K562 (cell line): Measurements from ENCODE around the gene THEM4. TPM values are rescaled to one million over a fixed set of nuclear protein-coding genes. Genes with fewer than 3 reads are reported as not detected.

Experiments used
- ATAC-seq: fragments of 200-7000 bp; cut with Tn5 transposase; 3 replicates; pipeline ENCODE4 v1.9.1; 2020; ENCODE audit warnings: moderate library complexity
- BruUV-seq: library from RNA; stranded (reverse); fragments of 400-500 nt; replicated peaks from 2 replicates; lab custom pipeline; 2021; lab: Mats Ljungman, UMichigan
- CTCF ChIA-PET: fragments of 300-600 bp; formaldehyde crosslinking; extraction: SDS; loops from one replicate; lab custom pipeline; 2021; ENCODE audit warnings: low intra/inter-chr PET ratio; lab: Yijun Ruan, JAX
- POLR2A ChIA-PET: fragments of 300-600, 350-650 bp; sonication (Branson Sonifier 250); formaldehyde crosslinking; extraction: SDS; loops from one replicate; lab custom pipeline; 2021; ENCODE audit warnings: antibody characterized with exemption, inconsistent platforms; lab: Yijun Ruan, JAX
- DNase-seq, 4 experiments: peaks; one replicate each; pipeline versions ENCODE4 v3.0.0 to v3.0.0-alpha.2; 2011 to 2018; ENCODE audit warnings: low spot score in 3 of 4, mixed read lengths in 3 of 4; ENCODE audit errors: extremely low read depth in 1 of 4
- FAIRE-seq: peaks from 2 replicates; lab custom pipeline; 2011; peaks lifted over from hg19 to GRCh38; lab: Jason Lieb, UNC
- H2AFZ ChIP-seq: 2 replicates; pipeline ENCODE4 v1.6.0; 2011; ENCODE audit warnings: low read depth, low read length, control low read depth, inconsistent platforms
- H3K27ac ChIP-seq: fragments of 200-600 bp; 3 replicates; pipeline ENCODE4 v1.8.0; 2011; ENCODE audit warnings: low read depth, mild to moderate bottlenecking, control low read depth, inconsistent platforms, low read length, moderate library complexity, mixed read lengths; ENCODE audit errors: extremely low read depth
- H3K27me3 ChIP-seq, 2 experiments: fragments of 300-600 bp in 1 of 2; 2 replicates in 1 of 2; 3 replicates in 1 of 2; pipeline versions ENCODE4 v1.6.0 to v1.8.0; 2011; ENCODE audit warnings: inconsistent platforms in 2 of 2, low read length in 2 of 2, mild to moderate bottlenecking in 1 of 2, mixed read lengths in 1 of 2, moderate library complexity in 1 of 2; ENCODE audit not compliant: control insufficient read depth in 2 of 2, insufficient read depth in 2 of 2
- H3K36me3 ChIP-seq: fragments of 300-600 bp; 3 replicates; pipeline ENCODE4 v1.8.0; 2011; ENCODE audit warnings: mild to moderate bottlenecking, low read length, inconsistent platforms; ENCODE audit not compliant: control insufficient read depth, insufficient read depth
- H3K4me1 ChIP-seq, 2 experiments: fragments of 200-600 bp in 1 of 2; replicated peaks in 1 of 2; 2 replicates in 1 of 2; 3 replicates in 1 of 2; pipeline versions ENCODE4 v1.5.1 to v1.8.0; 2011; ENCODE audit warnings: inconsistent platforms in 2 of 2, low read length in 2 of 2, mild to moderate bottlenecking in 1 of 2, mixed read lengths in 1 of 2, moderate library complexity in 1 of 2; ENCODE audit not compliant: control insufficient read depth in 2 of 2, insufficient read depth in 2 of 2
- H3K4me2 ChIP-seq: 2 replicates; pipeline ENCODE4 v1.6.1; 2011; ENCODE audit warnings: low read length, control low read depth, inconsistent platforms, mixed read lengths; ENCODE audit not compliant: insufficient read depth
- H3K4me3 ChIP-seq: fragments of 200-600 bp; sonication (generic), shearing (Covaris generic); 2 replicates; pipeline ENCODE4 v1.5.1; 2016; ENCODE audit warnings: control low read depth, inconsistent platforms
- H3K79me2 ChIP-seq: fragments of 200-600 bp; 3 replicates; pipeline ENCODE4 v1.8.0; 2011; ENCODE audit warnings: low read length, inconsistent platforms; ENCODE audit not compliant: control insufficient read depth, insufficient read depth
- H3K9ac ChIP-seq, 2 experiments: 2 replicates each; pipeline versions ENCODE4 v1.6.0 to v1.6.1; 2011; ENCODE audit warnings: low read depth in 2 of 2, low read length in 2 of 2, control low read depth in 1 of 2, inconsistent platforms in 1 of 2, mild to moderate bottlenecking in 1 of 2, mixed read lengths in 1 of 2; ENCODE audit not compliant: insufficient read depth in 1 of 2
- H3K9me1 ChIP-seq: one replicate; pipeline ENCODE4 v1.6.0; 2011; ENCODE audit warnings: inconsistent platforms, mild to moderate bottlenecking, low read length, moderate library complexity; ENCODE audit not compliant: control insufficient read depth, insufficient read depth
- H3K9me3 ChIP-seq: replicated peaks from 2 replicates; pipeline ENCODE4 v1.5.1; 2011; ENCODE audit warnings: low read depth, low read length, inconsistent platforms; ENCODE audit not compliant: control insufficient read depth, insufficient read depth
- H4K20me1 ChIP-seq: replicated peaks from 2 replicates; pipeline ENCODE4 v1.6.1; 2011; ENCODE audit warnings: low read length, inconsistent platforms, mixed read lengths; ENCODE audit not compliant: control insufficient read depth, insufficient read depth
- BMI1 ChIP-seq: fragments of 150-350 bp; IDR thresholded peaks from 2 replicates; pipeline ENCODE4 v1.6.1; 2014; ENCODE audit warnings: low read length
- CC2D1A ChIP-seq: fragments of 450-650 bp; IDR thresholded peaks from 2 replicates; pipeline ENCODE4 v1.6.1; 2017; ENCODE audit warnings: mild to moderate bottlenecking
- ESRRA ChIP-seq: fragments of 450-650 bp; IDR thresholded peaks from 2 replicates; pipeline ENCODE4 v1.6.1; 2014; ENCODE audit warnings: low read depth, mild to moderate bottlenecking, moderate library complexity, borderline replicate concordance
- ETV5 ChIP-seq: sonication (generic); formaldehyde crosslinking; IDR thresholded peaks from 2 replicates; pipeline ENCODE4 v1.4.0; 2020; ENCODE audit warnings: low read depth, mild to moderate bottlenecking, missing genetic modification reagents
- HIVEP1 ChIP-seq: fragments of 250-450 bp; sonication (Bioruptor Pico); IDR thresholded peaks from 2 replicates; pipeline ENCODE4 v1.4.0; 2020; ENCODE audit warnings: mild to moderate bottlenecking
- KAT7 ChIP-seq: sonication (generic); formaldehyde crosslinking; IDR thresholded peaks from 2 replicates; pipeline ENCODE4 v1.8.0; 2022; ENCODE audit warnings: missing genetic modification reagents, mild to moderate bottlenecking, borderline replicate concordance
- KDM2B ChIP-seq: fragments of 250-450 bp; sonication (Bioruptor Pico); IDR thresholded peaks from 2 replicates; pipeline ENCODE4 v1.8.0; 2021; ENCODE audit warnings: mild to moderate bottlenecking, moderate library complexity
- MEIS2 ChIP-seq: fragments of 450-650 bp; IDR thresholded peaks from 2 replicates; pipeline ENCODE4 v1.6.1; 2014; ENCODE audit warnings: mild to moderate bottlenecking; ENCODE audit not compliant: partially characterized antibody
- RAD51 ChIP-seq: fragments of 450-650 bp; IDR thresholded peaks from 2 replicates; pipeline ENCODE4 v1.7.1; 2016; ENCODE audit warnings: low read depth, mild to moderate bottlenecking, borderline replicate concordance
- SIN3A ChIP-seq, 2 experiments: fragments of 150-350 bp in 1 of 2; IDR thresholded peaks; 2 replicates each; pipeline ENCODE4 v1.6.1; 2011 to 2016; ENCODE audit warnings: borderline replicate concordance in 2 of 2, low read depth in 2 of 2, low read length in 2 of 2, mild to moderate bottlenecking in 2 of 2, moderate library complexity in 2 of 2; ENCODE audit not compliant: control insufficient read depth in 1 of 2
- STAG1 ChIP-seq: sonication (generic); formaldehyde crosslinking; IDR thresholded peaks from 2 replicates; pipeline ENCODE4 v1.5.0; 2020; ENCODE audit warnings: missing genetic modification reagents, borderline replicate concordance
- TCF7 ChIP-seq: sonication (generic); IDR thresholded peaks from 2 replicates; pipeline ENCODE4 v1.6.1; 2016; ENCODE audit warnings: antibody characterized with exemption, borderline replicate concordance
- ZC3H11A ChIP-seq: IDR thresholded peaks from 2 replicates; pipeline ENCODE4 v1.6.1; 2012; ENCODE audit warnings: low read depth, low read length, improper control_type of control experiment
- ZNF408 ChIP-seq: fragments of 250-450 bp; sonication (Bioruptor Pico); IDR thresholded peaks from 2 replicates; pipeline ENCODE4 v1.4.0; 2020; ENCODE audit warnings: low read depth, mild to moderate bottlenecking, moderate library complexity
- WGBS: fragments of 100-300 bp; shearing (Covaris generic); methylation state at CpG from one replicate; pipeline ENCODE4 v1.1.6; 2016; ENCODE audit warnings: low coverage, mixed read lengths; ENCODE audit not compliant: insufficient coverage; ENCODE audit errors: missing lambda C conversion rate; 5-methylcytosine and 5-hydroxymethylcytosine counted together
- in situ Hi-C: fragments of 300-500 bp; cut with MboI; formaldehyde crosslinking; loops from 4 replicates; pipeline ENCODE4 v1.15.0; 2018; ENCODE audit warnings: inconsistent platforms, mixed read lengths
- intact Hi-C: fragments of 100-400 bp; cut with micrococcal nuclease; formaldehyde crosslinking; loops from 2 replicates; pipeline ENCODE4 v1.14.2; 2022
- polyA plus RNA-seq, 8 experiments: library from polyadenylated mRNA; depleted of rRNA in 4 of 8; stranded (reverse) in 5 of 8; unstranded in 3 of 8; fragments of >200 nt; fragmentation: Nextera tagmentation in 2 of 8; fragmentation: Illumina TruSeq in 1 of 8; extraction: Ambion mirVana in 2 of 8; extraction: Trizol in 1 of 8; gene quantifications; 2 replicates each; pipeline versions ENCODE4 v1.2.1 to v1.2.3, GENCODE V29; 2011 to 2014; ENCODE audit warnings: inconsistent platforms in 1 of 8, missing spikeins in 1 of 8
- total RNA-seq, 7 experiments: library from RNA; depleted of rRNA in 6 of 7; stranded (reverse); fragments of >200 nt in 6 of 7; fragmentation: Illumina TruSeq in 2 of 7; extraction: Trizol in 2 of 7; gene quantifications; 2 replicates each; pipeline versions ENCODE4 v1.2.1 to v1.2.3, GENCODE V29; 2011 to 2021; ENCODE audit warnings: low replicate concordance in 1 of 7
- TF ChIP-seq, protein P1 (sequence below), 2 experiments: IDR thresholded peaks in 1 of 2; conservative IDR thresholded peaks in 1 of 2; 2 replicates each; pipeline ENCODE4 v1.6.1; 2016; ENCODE audit warnings: low read depth in 2 of 2, mild to moderate bottlenecking in 1 of 2, missing compliant biosample characterization in 1 of 2, missing genetic modification characterization in 1 of 2, moderate library complexity in 1 of 2

Gene THEM4
- total and polyA plus RNA-seq, 9 of the 15 experiments (the other 6 are each of a cell fraction or from before 2014, with no cell fraction given), result 8.6 to 71.9 (median 35.3) TPM

DNA sequence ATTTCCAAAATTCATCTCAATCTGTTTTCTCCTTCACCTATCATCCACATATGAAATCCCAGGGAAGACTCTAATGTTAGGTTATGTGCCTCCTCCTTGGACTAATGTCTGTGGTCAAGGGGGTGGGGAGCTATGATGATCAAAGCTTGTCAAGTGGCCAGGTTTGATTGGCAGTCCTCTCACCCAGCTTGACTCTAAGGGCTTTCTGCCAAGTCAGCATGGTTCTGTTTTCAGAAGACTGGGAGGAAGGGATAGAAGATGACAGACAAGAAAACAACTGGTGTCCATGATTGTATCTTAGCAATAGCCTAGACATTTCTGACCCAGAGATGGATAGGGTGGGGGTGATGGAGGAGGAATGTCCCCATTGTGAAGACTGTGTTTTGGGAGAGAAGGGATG lies 46.7 kb downstream of the THEM4 start (continued):
- TF ChIP-seq CC2D1A (no peak), ESRRA (no peak), BMI1 (no peak), ETV5 (no peak), KAT7 (CRISPR knock-in tag) (no peak), ZC3H11A (no peak), MEIS2 (peak; percentile 85)

DNA sequence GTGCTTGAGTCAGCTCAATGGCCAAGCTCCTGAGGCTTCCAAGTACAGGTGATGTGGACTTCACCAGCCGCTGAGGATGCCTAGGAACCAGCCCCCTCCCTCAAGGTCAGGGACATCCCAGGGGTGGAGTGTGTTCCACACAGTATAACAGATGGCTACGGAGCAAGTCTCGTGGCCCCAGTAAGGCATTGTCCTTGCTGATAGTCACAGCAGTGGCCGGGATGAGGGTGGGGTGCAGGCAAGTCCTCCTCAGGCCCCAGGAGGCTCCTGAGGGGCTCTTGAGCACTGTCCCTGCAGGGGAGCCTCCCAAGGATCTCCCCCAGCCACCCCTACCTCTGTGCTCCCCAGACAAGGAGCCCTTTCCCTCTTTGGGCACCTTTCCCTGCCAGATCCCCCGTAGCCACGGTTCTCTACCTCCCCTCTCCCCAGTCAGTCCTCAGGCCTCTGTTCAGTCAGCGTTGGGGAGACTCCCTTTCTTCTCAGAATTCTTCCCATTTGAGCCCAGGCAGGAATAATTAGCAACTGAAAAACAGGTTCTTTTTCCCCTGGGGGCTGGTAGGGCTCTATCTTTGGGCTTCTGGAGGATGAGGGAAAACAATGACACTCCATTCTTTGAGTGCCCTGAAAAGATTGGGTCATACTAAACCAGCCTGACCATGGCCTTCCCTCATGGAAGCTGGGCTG lies 48.7 kb downstream of the THEM4 start:
- FAIRE-seq, result no peak
- Histone ChIP-seq H2AFZ (no peak overlapping the region), H3K27ac (no peak overlapping the region)
- CTCF ChIA-PET, result no interaction called here
- BruUV-seq, result no TSS peak
- TF ChIP-seq, protein P1, sequence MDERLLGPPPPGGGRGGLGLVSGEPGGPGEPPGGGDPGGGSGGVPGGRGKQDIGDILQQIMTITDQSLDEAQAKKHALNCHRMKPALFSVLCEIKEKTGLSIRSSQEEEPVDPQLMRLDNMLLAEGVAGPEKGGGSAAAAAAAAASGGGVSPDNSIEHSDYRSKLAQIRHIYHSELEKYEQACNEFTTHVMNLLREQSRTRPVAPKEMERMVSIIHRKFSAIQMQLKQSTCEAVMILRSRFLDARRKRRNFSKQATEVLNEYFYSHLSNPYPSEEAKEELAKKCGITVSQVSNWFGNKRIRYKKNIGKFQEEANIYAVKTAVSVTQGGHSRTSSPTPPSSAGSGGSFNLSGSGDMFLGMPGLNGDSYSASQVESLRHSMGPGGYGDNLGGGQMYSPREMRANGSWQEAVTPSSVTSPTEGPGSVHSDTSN (CRISPR knock-in tag; IDR thresholded peaks at IDR 0.05; ENCODE audit: low read depth), result no peak
- TF ChIP-seq, protein P1 (tag; conservative IDR thresholded peaks at IDR 0.05; ENCODE audit: low read depth), result no peak
- no peak for TF ChIP-seq TCF7
- TF ChIP-seq HIVEP1 (CRISPR knock-in tag), result no peak
- no peak for TF ChIP-seq SIN3A (IDR thresholded peaks at IDR 0.05; ENCODE audit: borderline replicate concordance in 2 of 2, control insufficient read depth in 1 of 2, low read depth in 2 of 2, low read length in 2 of 2)
- TF ChIP-seq STAG1, result no peak
- no peak for TF ChIP-seq RAD51
- TF ChIP-seq ZNF408 (CRISPR knock-in tag), result no peak
- no peak for TF ChIP-seq KDM2B
- TF ChIP-seq, all 486 proteins: peak for 0
- Histone ChIP-seq H3K4me2 (no peak overlapping the region), H3K27me3 (peaks cover 0 to 21% of the 10 kb centered on the region in 2 experiments; a peak in 1 of 5 replicates), H4K20me1 (no peaks in the 10 kb centered on the region), H3K9me3 (no peaks in the 10 kb centered on the region), H3K36me3 (no peaks in the 10 kb centered on the region), H3K4me3 (no peak overlapping the region), H3K79me2 (no peaks in the 10 kb centered on the region), H3K9ac (0 out of 4 replicates have a peak overlapping the region, but pooled peaks of 1 of the 2 experiments have one; percentile 2), H3K4me1 (peaks cover 0 to 2% of the 10 kb centered on the region in 2 experiments; a peak in 3 of 5 replicates), H3K9me1 (peaks cover 3% of the 10 kb centered on the region)
- POLR2A ChIA-PET, result no interaction called here
- 8% methylated on average over 7 of the region's 7 CpGs for WGBS
- ATAC-seq, result peak; percentile 27; the same call in 2 of the 3 replicates
- in situ Hi-C loops, result no loop called here
- peak in 1 of 4 experiments; percentile 10 for DNase-seq
- intact Hi-C loops, result no loop called here
